Liver (tissue), 9 donors: ENCODE results near the gene TIMP3. TPM values are rescaled to one million over a fixed set of nuclear protein-coding genes. Genes with fewer than 3 reads are reported as not detected.

ENCODE experiments used
- DNase-seq: peaks from one replicate; pipeline ENCODE4 v3.0.0-alpha.2; 2017; ENCODE audit warnings: low spot score
- H3K27ac ChIP-seq, 2 donors: one replicate each; pipeline ENCODE4 v1.7.0; 2013; ENCODE audit warnings: inconsistent platforms in 2 of 2, low read length in 2 of 2, control low read depth in 1 of 2, low read depth in 1 of 2, mild to moderate bottlenecking in 1 of 2
- H3K27me3 ChIP-seq, 4 donors: one replicate each; pipeline versions ENCODE4 v1.6.1 to v1.7.0; 2013; ENCODE audit warnings: low read length in 3 of 4, inconsistent platforms in 1 of 4, mild to moderate bottlenecking in 1 of 4, moderate library complexity in 1 of 4; ENCODE audit not compliant: control insufficient read depth in 4 of 4, insufficient read depth in 4 of 4
- H3K36me3 ChIP-seq, 4 donors: one replicate each; pipeline versions ENCODE4 v1.6.1 to v1.7.0; 2013; ENCODE audit warnings: low read length in 3 of 4, mild to moderate bottlenecking in 3 of 4, low read depth in 1 of 4, moderate library complexity in 1 of 4; ENCODE audit not compliant: control insufficient read depth in 4 of 4, insufficient read depth in 3 of 4
- H3K4me1 ChIP-seq, 4 donors: one replicate each; pipeline versions ENCODE4 v1.6.1 to v1.7.0; 2013; ENCODE audit warnings: low read length in 3 of 4, mild to moderate bottlenecking in 3 of 4, moderate library complexity in 1 of 4; ENCODE audit not compliant: control insufficient read depth in 4 of 4, insufficient read depth in 4 of 4
- H3K4me3 ChIP-seq, 3 donors: one replicate each; pipeline versions ENCODE4 v1.6.1 to v1.7.0; 2013; ENCODE audit warnings: low read length in 3 of 3, control low read depth in 1 of 3, low read depth in 1 of 3, mild to moderate bottlenecking in 1 of 3
- H3K9ac ChIP-seq, 2 donors: one replicate each; pipeline ENCODE4 v1.7.0; 2013; ENCODE audit warnings: low read length in 2 of 2, mild to moderate bottlenecking in 2 of 2, moderate library complexity in 2 of 2, control low read depth in 1 of 2, low read depth in 1 of 2
- H3K9me3 ChIP-seq, 4 donors: one replicate each; pipeline versions ENCODE4 v1.6.1 to v1.7.0; 2013; ENCODE audit warnings: low read length in 3 of 4; ENCODE audit not compliant: control insufficient read depth in 4 of 4
- EGR1 ChIP-seq, 2 donors: IDR thresholded peaks; 2 replicates each; pipeline ENCODE4 v1.6.1; 2016 to 2018; ENCODE audit warnings: antibody characterized with exemption in 2 of 2, low read depth in 2 of 2
- FOXA1 ChIP-seq: IDR thresholded peaks from 2 replicates; pipeline ENCODE4 v1.6.1; 2016; ENCODE audit warnings: antibody characterized with exemption
- FOXA2 ChIP-seq: IDR thresholded peaks from 2 replicates; pipeline ENCODE4 v1.6.1; 2016; ENCODE audit warnings: antibody characterized with exemption
- GABPA ChIP-seq, 2 donors: IDR thresholded peaks in 1 of 2; conservative IDR thresholded peaks in 1 of 2; 2 replicates each; pipeline ENCODE4 v1.6.1; 2016; ENCODE audit warnings: antibody characterized with exemption in 2 of 2, mild to moderate bottlenecking in 1 of 2, moderate library complexity in 1 of 2
- HNF4A ChIP-seq, 2 donors: conservative IDR thresholded peaks; 2 replicates each; pipeline ENCODE4 v1.6.1; 2016; ENCODE audit warnings: antibody characterized with exemption in 2 of 2, mild to moderate bottlenecking in 2 of 2
- HNF4G ChIP-seq: IDR thresholded peaks from 2 replicates; pipeline ENCODE4 v1.6.1; 2016; ENCODE audit warnings: antibody characterized with exemption
- JUND ChIP-seq, 2 donors: IDR thresholded peaks; 2 replicates each; pipeline ENCODE4 v1.6.1; 2016; ENCODE audit warnings: antibody characterized with exemption in 2 of 2
- NR2F2 ChIP-seq: IDR thresholded peaks from 2 replicates; pipeline ENCODE4 v1.6.1; 2016; ENCODE audit warnings: antibody characterized with exemption
- RAD21 ChIP-seq, 2 donors: IDR thresholded peaks; 2 replicates each; pipeline ENCODE4 v1.6.1; 2016; ENCODE audit warnings: antibody characterized with exemption in 2 of 2, mild to moderate bottlenecking in 2 of 2
- RXRA ChIP-seq, 2 donors: IDR thresholded peaks; 2 replicates each; pipeline ENCODE4 v1.6.1; 2017 to 2018; ENCODE audit warnings: antibody characterized with exemption in 2 of 2, mild to moderate bottlenecking in 1 of 2
- SP1 ChIP-seq: IDR thresholded peaks from 2 replicates; pipeline ENCODE4 v1.6.1; 2018; ENCODE audit warnings: antibody characterized with exemption, mild to moderate bottlenecking
- YY1 ChIP-seq: IDR thresholded peaks from 2 replicates; pipeline ENCODE4 v1.6.1; 2016; ENCODE audit warnings: antibody characterized with exemption, mild to moderate bottlenecking
- WGBS: extraction: QIAGEN DNeasy Blood & Tissue Kit; methylation state at CpG from one replicate; pipeline ENCODE4 v1.1.7; 2013; 5-methylcytosine and 5-hydroxymethylcytosine counted together
- polyA plus RNA-seq, 2 donors: library from polyadenylated mRNA; stranded (reverse) in 1 of 2; unstranded in 1 of 2; fragments of 200-250 nt in 1 of 2; fragments of >200 nt in 1 of 2; fragmentation: Nextera tagmentation in 1 of 2; extraction: Ambion mirVana in 1 of 2; gene quantifications; one replicate each; pipeline versions ENCODE4 v1.2.1 to v1.2.3, GENCODE V29; 2013 to 2015
- total RNA-seq, 2 donors: library from RNA; depleted of rRNA; stranded (reverse); fragments of >200 nt; gene quantifications; one replicate each; pipeline ENCODE4 v1.2.3, GENCODE V29; 2014
- TF ChIP-seq, protein P1 (sequence below): IDR thresholded peaks from 2 replicates; pipeline ENCODE4 v1.6.1; 2016; ENCODE audit warnings: antibody characterized with exemption
- TF ChIP-seq, protein P2 (sequence below): fragments of 150-350 bp; IDR thresholded peaks from 2 replicates; pipeline ENCODE4 v1.5.1; 2017; ENCODE audit warnings: improper control_type of control experiment, low read depth, low read length; ENCODE audit not compliant: missing input control
- TF ChIP-seq, protein P3 (sequence below): IDR thresholded peaks from 2 replicates; pipeline ENCODE4 v1.6.1; 2016; ENCODE audit warnings: antibody characterized with exemption
- TF ChIP-seq, protein P4 (sequence below): IDR thresholded peaks from 2 replicates; pipeline ENCODE4 v1.6.1; 2016; ENCODE audit warnings: antibody characterized with exemption
- donor health status: healthy.
- donor health status: healthy.
- donor health status: healthy.
- donor health status: healthy.
- donor health status: healthy.

The TIMP3 gene
- total and polyA plus RNA-seq, 4 donors, result 28.0 to 44.0 (median 31.2) TPM

DNA sequence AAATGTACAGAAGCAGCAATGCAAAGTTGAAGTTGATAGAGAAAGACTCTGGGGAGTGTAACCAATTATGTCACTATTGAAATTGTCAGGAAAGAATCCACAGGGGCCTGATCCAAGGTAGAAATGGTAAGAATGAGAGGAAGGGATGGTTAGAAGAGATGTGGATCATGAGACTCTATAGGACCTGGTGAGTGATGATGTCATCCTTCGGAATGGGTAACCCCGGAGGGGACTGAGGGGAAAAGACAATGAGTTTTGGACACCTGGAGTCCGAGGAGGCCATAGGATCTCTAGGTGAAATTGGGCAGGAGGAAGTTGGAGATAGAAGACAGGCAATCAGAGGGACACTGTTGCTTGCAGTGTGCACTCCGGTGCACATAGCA, 6.3 kb upstream of the TIMP3 start:
- Histone ChIP-seq H3K4me3 (no peak overlapping the region), H3K27ac (no peak overlapping the region), H3K9me3 (no peaks in the 10 kb centered on the region), H3K27me3 (no peaks in the 10 kb centered on the region), H3K4me1 (peaks cover 0 to 5% (median 1%) of the 10 kb centered on the region in 4 donors), H3K36me3 (no peaks in the 10 kb centered on the region), H3K9ac (no peak overlapping the region)
- DNase-seq, result no peak
- TF ChIP-seq GABPA (IDR thresholded peaks at IDR 0.05 in 1 of 2, conservative IDR thresholded peaks at IDR 0.05 in 1 of 2) (no peak), JUND (IDR thresholded peaks at IDR 0.05) (no peak), EGR1 (IDR thresholded peaks at IDR 0.05; ENCODE audit: low read depth in 2 of 2) (no peak), NR2F2 (no peak), HNF4A (conservative IDR thresholded peaks at IDR 0.05) (no peak), YY1 (no peak), HNF4G (no peak), SP1 (no peak), FOXA1 (no peak), FOXA2 (no peak)
- TF ChIP-seq, protein P1, sequence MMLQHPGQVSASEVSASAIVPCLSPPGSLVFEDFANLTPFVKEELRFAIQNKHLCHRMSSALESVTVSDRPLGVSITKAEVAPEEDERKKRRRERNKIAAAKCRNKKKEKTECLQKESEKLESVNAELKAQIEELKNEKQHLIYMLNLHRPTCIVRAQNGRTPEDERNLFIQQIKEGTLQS, result no peak
- TF ChIP-seq, protein P2, sequence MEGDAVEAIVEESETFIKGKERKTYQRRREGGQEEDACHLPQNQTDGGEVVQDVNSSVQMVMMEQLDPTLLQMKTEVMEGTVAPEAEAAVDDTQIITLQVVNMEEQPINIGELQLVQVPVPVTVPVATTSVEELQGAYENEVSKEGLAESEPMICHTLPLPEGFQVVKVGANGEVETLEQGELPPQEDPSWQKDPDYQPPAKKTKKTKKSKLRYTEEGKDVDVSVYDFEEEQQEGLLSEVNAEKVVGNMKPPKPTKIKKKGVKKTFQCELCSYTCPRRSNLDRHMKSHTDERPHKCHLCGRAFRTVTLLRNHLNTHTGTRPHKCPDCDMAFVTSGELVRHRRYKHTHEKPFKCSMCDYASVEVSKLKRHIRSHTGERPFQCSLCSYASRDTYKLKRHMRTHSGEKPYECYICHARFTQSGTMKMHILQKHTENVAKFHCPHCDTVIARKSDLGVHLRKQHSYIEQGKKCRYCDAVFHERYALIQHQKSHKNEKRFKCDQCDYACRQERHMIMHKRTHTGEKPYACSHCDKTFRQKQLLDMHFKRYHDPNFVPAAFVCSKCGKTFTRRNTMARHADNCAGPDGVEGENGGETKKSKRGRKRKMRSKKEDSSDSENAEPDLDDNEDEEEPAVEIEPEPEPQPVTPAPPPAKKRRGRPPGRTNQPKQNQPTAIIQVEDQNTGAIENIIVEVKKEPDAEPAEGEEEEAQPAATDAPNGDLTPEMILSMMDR, result no peak
- TF ChIP-seq, protein P3, sequence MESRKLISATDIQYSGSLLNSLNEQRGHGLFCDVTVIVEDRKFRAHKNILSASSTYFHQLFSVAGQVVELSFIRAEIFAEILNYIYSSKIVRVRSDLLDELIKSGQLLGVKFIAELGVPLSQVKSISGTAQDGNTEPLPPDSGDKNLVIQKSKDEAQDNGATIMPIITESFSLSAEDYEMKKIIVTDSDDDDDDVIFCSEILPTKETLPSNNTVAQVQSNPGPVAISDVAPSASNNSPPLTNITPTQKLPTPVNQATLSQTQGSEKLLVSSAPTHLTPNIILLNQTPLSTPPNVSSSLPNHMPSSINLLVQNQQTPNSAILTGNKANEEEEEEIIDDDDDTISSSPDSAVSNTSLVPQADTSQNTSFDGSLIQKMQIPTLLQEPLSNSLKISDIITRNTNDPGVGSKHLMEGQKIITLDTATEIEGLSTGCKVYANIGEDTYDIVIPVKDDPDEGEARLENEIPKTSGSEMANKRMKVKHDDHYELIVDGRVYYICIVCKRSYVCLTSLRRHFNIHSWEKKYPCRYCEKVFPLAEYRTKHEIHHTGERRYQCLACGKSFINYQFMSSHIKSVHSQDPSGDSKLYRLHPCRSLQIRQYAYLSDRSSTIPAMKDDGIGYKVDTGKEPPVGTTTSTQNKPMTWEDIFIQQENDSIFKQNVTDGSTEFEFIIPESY, result no peak
- TF ChIP-seq, protein P4, sequence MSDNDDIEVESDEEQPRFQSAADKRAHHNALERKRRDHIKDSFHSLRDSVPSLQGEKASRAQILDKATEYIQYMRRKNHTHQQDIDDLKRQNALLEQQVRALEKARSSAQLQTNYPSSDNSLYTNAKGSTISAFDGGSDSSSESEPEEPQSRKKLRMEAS, result no peak
- WGBS, result 89% methylated on average over 4 of the region's 4 CpGs

DNA sequence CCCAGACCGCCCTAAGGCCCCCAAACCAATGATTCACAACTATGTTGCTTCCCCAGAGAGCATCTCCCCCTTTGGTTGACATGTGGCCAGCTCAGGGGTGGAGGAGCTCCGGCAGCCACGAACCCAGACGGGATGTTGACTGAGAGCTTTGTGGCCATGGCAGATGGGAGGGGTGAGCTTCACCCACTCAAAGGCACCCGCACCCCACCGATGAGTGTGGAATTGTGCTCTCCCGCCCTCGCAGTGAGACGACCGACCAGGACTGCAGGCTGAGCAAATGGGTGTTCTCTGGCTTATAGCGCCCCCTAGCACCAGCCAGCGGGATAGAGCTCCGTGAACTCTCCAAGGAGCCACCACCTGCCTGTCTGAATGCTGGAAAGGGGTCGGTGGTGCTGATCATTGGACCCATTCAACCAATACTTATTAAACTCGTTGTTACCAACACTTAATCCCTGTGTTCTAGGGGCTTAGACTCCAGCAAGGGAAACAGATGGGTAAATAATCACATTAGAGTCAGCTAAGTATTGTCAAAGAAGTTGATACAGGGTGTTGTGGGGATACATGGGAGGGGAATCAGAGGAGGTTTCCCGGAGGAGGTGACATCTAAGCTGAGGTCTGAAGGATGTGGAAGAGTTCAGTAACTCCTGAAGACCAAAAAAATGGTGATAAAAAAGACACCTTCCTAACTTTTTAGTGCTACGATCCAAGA, 4.5 kb upstream of the TIMP3 start:
- Histone ChIP-seq H3K27me3 (no peaks in the 10 kb centered on the region), H3K9me3 (no peaks in the 10 kb centered on the region), H3K4me3 (no peak overlapping the region), H3K4me1 (peaks cover 0 to 15% (median 6%) of the 10 kb centered on the region in 4 donors), H3K27ac (no peak overlapping the region), H3K36me3 (no peaks in the 10 kb centered on the region), H3K9ac (no peak overlapping the region)
- TF ChIP-seq RAD21 (IDR thresholded peaks at IDR 0.05) (peak; percentile 97 to 99), FOXA2 (no peak), RXRA (IDR thresholded peaks at IDR 0.05) (peak in 1 of 2 donors; percentile 28), YY1 (no peak), NR2F2 (no peak)
- TF ChIP-seq, protein P2, result peak; percentile 95
- TF ChIP-seq, protein P4, result no peak
- TF ChIP-seq, protein P3, result no peak
- DNase-seq, result peak; percentile 72
- WGBS, result 12% methylated on average over 17 of the region's 17 CpGs
